ENCODE results near the gene SMPD1. TPM values are rescaled to one million over a fixed set of nuclear protein-coding genes. Genes with fewer than 3 reads are reported as not detected.

SMPD1 gene
- total and polyA plus RNA-seq, 2 experiments from 2014 or later = 0.76 to 0.97 TPM

- Mint-ChIP-seq H3K36me3 (ENCODE audit: low read depth) (no peaks in the 10 kb centered on the region), H3K27ac (no peak overlapping the region), H3K4me3 (no peak overlapping the region), H3K27me3 (ENCODE audit: insufficient read depth, low read depth, poor library complexity) (peaks cover 5% of the 10 kb centered on the region), H3K9me3 (no peaks in the 10 kb centered on the region), H3K4me1 (peaks cover 9% of the 10 kb centered on the region; the same call in 2 of the 3 replicates)
- peaks cover 11% of the 10 kb centered on the region for H3K27me3 ChIP-seq (ENCODE audit: insufficient read depth)
- no peak for DNase-seq (ENCODE audit: low spot score)
- TF ChIP-seq JUNB (IDR thresholded peaks at IDR 0.05; ENCODE audit: unreplicated experiment) = no peak
- TF ChIP-seq CTCF (conservative IDR thresholded peaks at IDR 0.05; ENCODE audit: low read depth in 2 of 2) = no peak
- no peak for TF ChIP-seq POLR2AphosphoS5 (IDR thresholded peaks at IDR 0.05; ENCODE audit: low read depth)
- no peak for TF ChIP-seq EZH2 (IDR thresholded peaks at IDR 0.05; ENCODE audit: low read depth, unreplicated experiment)
- TF ChIP-seq EZH2phosphoT487 (IDR thresholded peaks at IDR 0.05; ENCODE audit: unreplicated experiment) = no peak
- no peak overlapping the region for H3K4me3 ChIP-seq
- no peak for ATAC-seq
- H3K4me2 ChIP-seq = no peak overlapping the region
- H3K27ac ChIP-seq (ENCODE audit: low read depth) = no peak overlapping the region
- H4K20me1 ChIP-seq (replicated peaks; ENCODE audit: insufficient read depth) = no peaks in the 10 kb centered on the region
- no peak overlapping the region for H2AFZ ChIP-seq
- no peaks in the 10 kb centered on the region for H3K36me3 ChIP-seq (ENCODE audit: insufficient read depth)
- no peaks in the 10 kb centered on the region for H3F3A ChIP-seq (replicated peaks; ENCODE audit: low read depth)
- H3K9me2 ChIP-seq (ENCODE audit: insufficient read depth) = no peaks in the 10 kb centered on the region
- H3K79me2 ChIP-seq (replicated peaks; ENCODE audit: insufficient read depth) = 0 out of 2 replicates have a peak, but pooled peaks cover 3% of the 10 kb centered on the region
- peaks cover 7% of the 10 kb centered on the region; the same call in 1 of the 2 replicates for H3K4me1 ChIP-seq (ENCODE audit: insufficient read depth)
Observed at GRCh38 chr11:6414874-6415328, 24.6 kb downstream of the SMPD1 start.

GRCh38 chr11:6415797-6416196, 25.5 kb downstream of the SMPD1 start:
- H3K4me1 Mint-ChIP-seq = peaks cover 9% of the 10 kb centered on the region; the same call in 2 of the 3 replicates
- Histone ChIP-seq H3K4me3 (no peak overlapping the region), H3K4me2 (no peak overlapping the region), H3K27ac (ENCODE audit: low read depth) (no peak overlapping the region), H3K36me3 (ENCODE audit: insufficient read depth) (no peaks in the 10 kb centered on the region), H3K27me3 (ENCODE audit: insufficient read depth) (peaks cover 20% of the 10 kb centered on the region), H3F3A (replicated peaks; ENCODE audit: low read depth) (no peaks in the 10 kb centered on the region), H3K4me1 (ENCODE audit: insufficient read depth) (peaks cover 7% of the 10 kb centered on the region; the same call in 1 of the 2 replicates), H2AFZ (no peak overlapping the region), H4K20me1 (replicated peaks; ENCODE audit: insufficient read depth) (no peaks in the 10 kb centered on the region), H3K9me2 (ENCODE audit: insufficient read depth) (no peaks in the 10 kb centered on the region), H3K79me2 (replicated peaks; ENCODE audit: insufficient read depth) (0 out of 2 replicates have a peak, but pooled peaks cover 3% of the 10 kb centered on the region)
- H3K36me3 Mint-ChIP-seq (ENCODE audit: low read depth) = no peaks in the 10 kb centered on the region
- ATAC-seq = no peak
- H3K4me3 Mint-ChIP-seq = no peak overlapping the region
- DNase-seq (ENCODE audit: low spot score) = no peak
- no peak overlapping the region for H3K27ac Mint-ChIP-seq
- no peaks in the 10 kb centered on the region for H3K9me3 Mint-ChIP-seq
- H3K27me3 Mint-ChIP-seq (ENCODE audit: insufficient read depth, low read depth, poor library complexity) = peaks cover 9% of the 10 kb centered on the region
- TF ChIP-seq STAT1 (IDR thresholded peaks at IDR 0.05; ENCODE audit: unreplicated experiment) = no peak
- no peak for TF ChIP-seq POLR2AphosphoS5 (IDR thresholded peaks at IDR 0.05; ENCODE audit: low read depth)
- no peak for TF ChIP-seq ZNF114 (CRISPR knock-in tag; IDR thresholded peaks at IDR 0.05)
- TF ChIP-seq ETS1 (IDR thresholded peaks at IDR 0.05) = no peak
- TF ChIP-seq NANOG (IDR thresholded peaks at IDR 0.05; ENCODE audit: borderline replicate concordance) = no peak
- TF ChIP-seq JUNB (IDR thresholded peaks at IDR 0.05; ENCODE audit: unreplicated experiment) = no peak
- TF ChIP-seq ZNF462 (CRISPR knock-in tag; IDR thresholded peaks at IDR 0.05) = no peak
- no peak for TF ChIP-seq EZH2 (IDR thresholded peaks at IDR 0.05; ENCODE audit: low read depth, unreplicated experiment)
- no peak for TF ChIP-seq ZNF331 (CRISPR knock-in tag; IDR thresholded peaks at IDR 0.05; ENCODE audit: low read depth)

All from GM23338 (cell line).